ENCODE data around the gene EEF2.
"Not testable (repeated sequence)": the region's sequence is repeated elsewhere in the genome, so short reads cannot be mapped to it uniquely, and the experiment has no call there.

EEF2 gene

DNA sequence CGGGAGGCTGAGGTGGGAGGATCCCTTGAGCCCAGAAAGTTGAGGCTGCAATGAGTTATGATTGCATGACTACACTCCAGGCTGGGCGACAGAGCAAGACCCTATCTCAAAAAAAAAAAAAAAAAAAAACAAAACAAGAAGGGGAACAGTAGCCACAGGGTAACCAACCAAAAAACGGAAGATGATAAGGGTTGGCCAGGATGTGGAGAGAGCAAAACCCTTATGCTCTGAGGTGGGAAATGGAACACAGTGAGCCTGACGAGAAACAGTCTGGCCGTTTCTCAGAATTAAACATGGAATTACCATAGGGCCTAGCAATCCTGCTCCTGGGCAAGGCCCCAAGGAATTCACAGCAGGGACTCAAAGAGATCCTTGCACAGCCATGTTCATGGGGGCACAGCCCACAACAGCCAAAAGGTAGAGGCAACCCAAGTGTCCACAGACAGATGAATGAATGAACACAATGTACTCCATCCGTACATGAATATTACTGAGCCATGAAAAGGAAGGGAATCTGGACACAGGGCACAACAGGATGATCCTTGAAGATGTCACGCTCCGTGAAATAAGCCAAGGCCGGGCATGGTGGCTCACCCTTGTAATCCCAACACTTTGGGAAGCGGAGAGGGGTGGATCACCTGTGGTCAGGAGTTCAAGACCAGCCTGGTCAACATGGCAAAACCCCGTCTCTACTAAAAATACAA, 41.1 kb downstream of the EEF2 start:
- DNase-seq = peak in 2 of 4 experiments; percentile 14 to 24

- peak in 2 of 4 experiments; percentile 6 to 22 for DNase-seq
These were observed 42.4 kb downstream of the EEF2 start for GRCh38 chr19:3942790-3943409.

DNA sequence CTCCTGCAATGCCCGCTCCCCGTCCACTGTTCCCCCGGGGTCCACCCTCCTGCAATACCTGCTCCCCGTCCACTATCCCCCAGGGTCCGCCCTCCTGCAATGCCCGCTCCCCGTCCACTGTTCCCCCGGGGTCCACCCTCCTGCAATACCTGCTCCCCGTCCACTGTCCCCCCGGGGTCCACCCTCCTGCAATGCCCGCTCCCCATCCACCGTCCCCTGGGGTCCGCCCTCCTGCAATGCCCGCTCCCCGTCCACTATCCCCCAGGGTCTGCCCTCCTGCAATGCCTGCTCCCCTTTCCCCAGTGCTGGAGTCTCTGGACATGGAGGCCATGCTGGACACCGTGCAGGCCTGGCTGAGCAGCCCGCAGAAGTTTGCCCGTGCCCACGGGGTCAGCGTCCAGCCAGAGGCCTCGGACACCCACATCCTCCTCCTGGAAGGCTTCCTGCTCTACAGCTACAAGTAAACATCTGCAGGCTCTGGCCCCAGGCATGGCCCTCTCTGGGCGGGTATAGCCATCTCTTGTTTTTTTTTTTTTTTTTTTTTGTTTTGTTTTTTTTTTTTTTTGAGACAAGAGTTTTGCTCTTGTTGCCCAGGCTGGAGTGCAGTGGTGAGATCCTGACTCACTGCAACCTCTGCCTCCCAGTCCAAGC, 46.8 kb downstream of the EEF2 start:
- not testable (repeated sequence) for DNase-seq

GRCh38 chr19:3936506-3937442, 48.5 kb downstream of the EEF2 start:
- DNase-seq = no peak

DNA sequence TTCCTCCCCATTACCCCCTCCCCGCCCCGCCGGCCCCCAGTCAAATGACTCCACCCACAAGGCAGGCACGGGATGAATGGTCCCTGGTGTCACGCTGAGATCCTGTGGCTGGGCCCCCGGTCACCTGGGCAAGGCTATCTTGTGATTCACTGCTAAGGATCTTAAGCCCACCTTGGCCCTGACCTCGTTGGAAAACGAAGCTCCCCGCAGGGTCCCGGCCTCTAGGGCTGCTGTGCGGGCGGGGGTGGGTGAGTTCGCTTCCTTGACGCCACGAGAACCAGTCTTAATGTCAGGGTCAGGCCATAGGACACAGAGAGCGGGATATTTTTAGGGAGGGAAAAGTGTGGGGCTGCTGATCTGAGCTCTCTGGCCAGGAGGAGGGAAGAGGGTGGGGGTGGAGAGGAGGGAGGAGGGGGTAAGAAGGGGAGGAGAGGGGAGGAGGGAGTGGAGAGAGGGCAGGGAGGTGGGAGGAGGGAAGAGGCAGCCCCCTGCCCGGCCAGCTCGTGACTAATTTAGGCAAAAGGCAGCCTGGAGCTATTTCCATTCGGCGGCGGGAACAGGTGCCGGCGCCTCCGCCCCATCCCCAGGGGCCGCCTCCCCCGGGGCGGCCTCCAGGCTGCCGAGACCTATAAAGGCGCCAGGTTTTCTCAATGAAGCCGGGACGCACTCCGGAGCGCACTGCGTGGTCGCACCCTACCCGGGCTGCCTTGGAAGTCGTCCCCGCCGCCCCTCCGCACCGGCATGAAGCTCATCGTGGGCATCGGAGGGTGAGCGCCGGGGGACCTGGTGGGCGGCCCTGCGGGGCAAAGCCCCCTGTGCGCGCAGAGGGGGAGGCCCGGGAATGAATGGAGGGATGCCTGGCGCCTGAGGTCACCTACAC, 52.1 kb downstream of the EEF2 start, which contains the start of gene NMRK2:
NMRK2 (plus strand) TSS at position 139 of the 880 bp plus-strand sequence; CDS start at position 742, 603 bp downstream.
- DNase-seq = peak; percentile 38 to 59 (median 54)

DNA sequence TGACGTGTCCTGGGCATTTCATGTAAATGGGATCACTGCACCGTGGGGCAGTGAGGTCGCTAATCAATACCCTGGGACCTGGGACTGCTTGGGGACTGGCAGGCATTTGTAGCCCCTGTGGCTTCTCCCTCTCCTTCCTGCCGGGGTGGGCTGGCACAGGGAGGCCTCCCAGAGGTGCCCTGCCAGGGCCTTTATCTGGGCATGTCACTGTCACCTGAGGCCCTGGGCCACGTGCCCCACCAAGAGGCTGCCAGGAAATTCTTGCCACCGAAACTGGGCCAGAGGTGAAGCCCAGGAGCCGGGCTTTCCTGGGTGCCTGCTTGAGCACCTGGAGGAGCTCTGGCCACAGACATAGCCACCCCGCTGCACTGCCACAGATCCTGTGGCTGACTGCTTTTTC, 54.2 kb downstream of the EEF2 start:
- no peak for DNase-seq

Measured in suppressor macrophage (primary cell).